ENCODE results near the gene KLHL6.
"Not testable (repeated sequence)": the region's sequence is repeated elsewhere in the genome, so short reads cannot be mapped to it uniquely, and the experiment has no call there.

The KLHL6 gene

GRCh38 chr3:183534249-183534648 lies 21.3 kb downstream of the KLHL6 start:
- TF ChIP-seq CTCF (IDR thresholded peaks at IDR 0.05; ENCODE audit: low read depth, low read length, missing control alignments) = no peak
- no peak overlapping the region for H3K4me3 ChIP-seq (replicated peaks; ENCODE audit: low read depth, low read length)
- DNase-seq (ENCODE audit: extremely low read depth, low read depth) = no peak

DNA sequence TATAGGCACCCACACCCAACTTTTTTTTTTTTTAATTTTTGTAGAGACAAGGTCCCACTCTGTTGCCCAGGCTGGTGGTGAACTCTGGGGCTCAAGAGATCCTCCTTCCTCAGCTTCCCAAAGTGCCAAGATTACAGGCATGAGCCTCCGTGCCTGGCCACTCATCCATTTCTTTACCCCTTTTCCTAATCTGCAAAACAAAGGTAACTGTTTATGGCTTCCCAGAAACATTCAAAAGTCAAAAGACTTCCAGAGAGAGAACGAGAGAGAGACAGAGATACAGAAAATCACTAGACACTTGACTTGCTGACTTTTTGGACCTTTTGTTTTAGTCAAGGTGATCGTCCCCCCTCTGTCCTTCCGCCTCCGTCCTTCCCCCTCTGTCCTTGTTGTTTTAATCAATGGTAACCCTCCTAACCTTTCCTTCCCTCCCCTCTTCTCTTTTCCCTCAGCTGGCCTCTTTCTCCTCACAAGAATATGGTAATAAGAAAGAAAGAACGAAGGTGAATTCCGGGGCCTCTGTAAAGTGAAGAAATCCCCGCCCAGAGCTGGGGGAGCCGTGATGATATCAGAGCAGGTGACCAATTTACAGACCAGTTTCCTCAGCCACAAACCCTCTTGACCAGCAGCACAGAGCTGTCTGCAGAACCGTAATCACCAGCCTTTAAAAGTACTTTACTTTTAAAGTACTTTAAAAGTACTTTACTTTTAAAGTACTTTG lies 21.9 kb downstream of the KLHL6 start:
- H3K4me3 ChIP-seq (replicated peaks; ENCODE audit: low read depth, low read length) = no peak overlapping the region
- no peak for TF ChIP-seq CTCF (IDR thresholded peaks at IDR 0.05; ENCODE audit: low read depth, low read length, missing control alignments)
- DNase-seq (ENCODE audit: extremely low read depth, low read depth) = no peak

GRCh38 chr3:183532620-183533411 lies 22.7 kb downstream of the KLHL6 start:
- no peak overlapping the region for H3K4me3 ChIP-seq (replicated peaks; ENCODE audit: low read depth, low read length)
- no peak for TF ChIP-seq CTCF (IDR thresholded peaks at IDR 0.05; ENCODE audit: low read depth, low read length, missing control alignments)
- no peak for DNase-seq (ENCODE audit: extremely low read depth, low read depth)

GRCh38 chr3:183529717-183530116 lies 25.8 kb downstream of the KLHL6 start:
- no peak overlapping the region for H3K4me3 ChIP-seq (replicated peaks; ENCODE audit: low read depth, low read length)
- DNase-seq (ENCODE audit: extremely low read depth, low read depth) = no peak
- TF ChIP-seq CTCF (IDR thresholded peaks at IDR 0.05; ENCODE audit: low read depth, low read length, missing control alignments) = no peak

- no peak for DNase-seq (ENCODE audit: extremely low read depth, low read depth)
- no peak for TF ChIP-seq CTCF (IDR thresholded peaks at IDR 0.05; ENCODE audit: low read depth, low read length, missing control alignments)
- H3K4me3 ChIP-seq (replicated peaks; ENCODE audit: low read depth, low read length) = no peak overlapping the region
Observed at GRCh38 chr3:183529185-183529584, 26.3 kb downstream of the KLHL6 start.

DNA sequence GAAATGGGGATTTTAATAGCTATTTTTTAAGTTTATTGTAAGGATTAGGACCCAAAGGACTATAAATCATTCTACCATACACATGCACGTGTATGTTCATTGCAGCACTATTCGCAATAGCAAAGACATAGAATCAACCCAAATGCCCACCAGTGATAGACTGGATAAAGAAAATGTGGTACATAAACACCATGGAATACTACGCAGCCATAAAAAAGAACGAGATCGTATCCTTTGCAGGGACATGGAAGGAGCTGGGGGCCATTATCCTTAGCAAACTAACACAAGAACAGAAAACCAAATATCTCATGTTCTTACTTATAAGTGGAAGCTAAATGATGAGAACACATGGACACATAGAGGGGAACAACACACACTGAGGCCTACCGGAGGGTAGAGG lies 26.7 kb downstream of the KLHL6 start:
- not testable (repeated sequence) for H3K4me3 ChIP-seq (replicated peaks; ENCODE audit: low read depth, low read length); DNase-seq (ENCODE audit: extremely low read depth, low read depth)
